Caco-2 (cell line): Measurements from ENCODE around the gene RHOU. TPM values are rescaled to one million over a fixed set of nuclear protein-coding genes. Genes with fewer than 3 reads are reported as not detected.

Source experiments
- BruUV-seq: library from RNA; stranded (reverse); fragments of 400-500 nt; replicated peaks from 2 replicates; lab custom pipeline; 2021; lab: Mats Ljungman, UMichigan
- CTCF ChIA-PET: fragments of 300-600 bp; sonication (Branson Sonifier 250); formaldehyde crosslinking; loops from one replicate; lab custom pipeline; 2022; ENCODE audit warnings: antibody characterized with exemption; lab: Charles Lee
- POLR2A ChIA-PET: fragments of 300-600 bp; sonication (Branson Sonifier 250); formaldehyde crosslinking; loops from one replicate; lab custom pipeline; 2022; ENCODE audit warnings: antibody characterized with exemption; lab: Charles Lee
- DNase-seq, 2 experiments: peaks; one replicate each; pipeline versions ENCODE4 v3.0.0 to v3.0.0-alpha.2; 2020 to 2022
- H3K27me3 ChIP-seq: replicated peaks from 2 replicates; pipeline ENCODE4 v1.6.0; 2011; ENCODE audit warnings: low read length; ENCODE audit not compliant: control insufficient read depth, insufficient read depth
- H3K36me3 ChIP-seq: 2 replicates; pipeline ENCODE4 v1.5.1; 2011; ENCODE audit warnings: low read length; ENCODE audit not compliant: control insufficient read depth, insufficient read depth
- H3K4me1 ChIP-seq: fragments of 250-450 bp; sonication (Bioruptor Pico); 2 replicates; pipeline ENCODE4 v1.5.1; 2020; ENCODE audit warnings: mild to moderate bottlenecking
- H3K4me3 ChIP-seq: 2 replicates; pipeline ENCODE4 v1.5.1; 2011; ENCODE audit warnings: low read depth, mild to moderate bottlenecking, control low read depth, low read length
- H3K9me3 ChIP-seq: fragments of 250-450 bp; sonication (Bioruptor Pico); 2 replicates; pipeline ENCODE4 v1.5.1; 2020; ENCODE audit warnings: mild to moderate bottlenecking, moderate library complexity
- H3K27ac Mint-ChIP-seq: one replicate; pipeline ENCODE4 v1.8.0; 2022; ENCODE audit warnings: mixed read lengths; ENCODE audit not compliant: unreplicated experiment
- H3K27me3 Mint-ChIP-seq: one replicate; pipeline ENCODE4 v1.8.0; 2022; ENCODE audit warnings: mixed read lengths; ENCODE audit not compliant: insufficient read depth, unreplicated experiment
- H3K36me3 Mint-ChIP-seq: one replicate; pipeline ENCODE4 v1.8.0; 2022; ENCODE audit warnings: mild to moderate bottlenecking, mixed read lengths; ENCODE audit not compliant: insufficient read depth, unreplicated experiment
- H3K4me1 Mint-ChIP-seq: one replicate; pipeline ENCODE4 v1.8.0; 2022; ENCODE audit warnings: low read depth, mixed read lengths; ENCODE audit not compliant: unreplicated experiment
- H3K4me3 Mint-ChIP-seq: one replicate; pipeline ENCODE4 v1.8.0; 2022; ENCODE audit warnings: mild to moderate bottlenecking, moderate library complexity, mixed read lengths; ENCODE audit not compliant: unreplicated experiment
- H3K9me3 Mint-ChIP-seq: one replicate; pipeline ENCODE4 v1.8.0; 2022; ENCODE audit warnings: mixed read lengths; ENCODE audit not compliant: unreplicated experiment
- intact Hi-C: fragments of 100-400 bp; cut with micrococcal nuclease; formaldehyde crosslinking; loops from one replicate; pipeline ENCODE4 v1.10.0; 2022; ENCODE audit not compliant: unreplicated experiment
- total RNA-seq: library from RNA; stranded (reverse); gene quantifications from 2 replicates; pipeline ENCODE4 v1.2.3, GENCODE V29; 2022
- TF ChIP-seq, protein P1 (sequence below), 2 experiments: fragments of 200-600 bp in 1 of 2; IDR thresholded peaks; 1 replicate in 1 of 2; 2 replicates in 1 of 2; pipeline versions ENCODE4 v1.5.1 to v1.8.0; 2011 to 2022; ENCODE audit warnings: antibody characterized with exemption in 1 of 2, control low read depth in 1 of 2, inconsistent platforms in 1 of 2, low read depth in 1 of 2, low read length in 1 of 2, mild to moderate bottlenecking in 1 of 2, moderate library complexity in 1 of 2; ENCODE audit not compliant: insufficient read depth in 1 of 2, severe bottlenecking in 1 of 2, unreplicated experiment in 1 of 2

RHOU gene
- total RNA-seq, 1 experiment from 2014 or later = 17.4 TPM

GRCh38 chr1:228776449-228776848 is 41.2 kb downstream of the RHOU start:
- BruUV-seq = no TSS peak
- intact Hi-C loops = no loop called here
- ChIA-PET POLR2A (no interaction called here), CTCF (no interaction called here)
- H3K4me3 Mint-ChIP-seq = no peak overlapping the region
- DNase-seq = no peak
- Histone ChIP-seq H3K9me3 (no peaks in the 10 kb centered on the region), H3K4me1 (peaks cover 4% of the 10 kb centered on the region), H3K4me3 (no peak overlapping the region), H3K36me3 (no peaks in the 10 kb centered on the region), H3K27me3 (no peaks in the 10 kb centered on the region)
- no peaks in the 10 kb centered on the region for H3K36me3 Mint-ChIP-seq
- H3K27me3 Mint-ChIP-seq = no peaks in the 10 kb centered on the region
- TF ChIP-seq, protein P1, sequence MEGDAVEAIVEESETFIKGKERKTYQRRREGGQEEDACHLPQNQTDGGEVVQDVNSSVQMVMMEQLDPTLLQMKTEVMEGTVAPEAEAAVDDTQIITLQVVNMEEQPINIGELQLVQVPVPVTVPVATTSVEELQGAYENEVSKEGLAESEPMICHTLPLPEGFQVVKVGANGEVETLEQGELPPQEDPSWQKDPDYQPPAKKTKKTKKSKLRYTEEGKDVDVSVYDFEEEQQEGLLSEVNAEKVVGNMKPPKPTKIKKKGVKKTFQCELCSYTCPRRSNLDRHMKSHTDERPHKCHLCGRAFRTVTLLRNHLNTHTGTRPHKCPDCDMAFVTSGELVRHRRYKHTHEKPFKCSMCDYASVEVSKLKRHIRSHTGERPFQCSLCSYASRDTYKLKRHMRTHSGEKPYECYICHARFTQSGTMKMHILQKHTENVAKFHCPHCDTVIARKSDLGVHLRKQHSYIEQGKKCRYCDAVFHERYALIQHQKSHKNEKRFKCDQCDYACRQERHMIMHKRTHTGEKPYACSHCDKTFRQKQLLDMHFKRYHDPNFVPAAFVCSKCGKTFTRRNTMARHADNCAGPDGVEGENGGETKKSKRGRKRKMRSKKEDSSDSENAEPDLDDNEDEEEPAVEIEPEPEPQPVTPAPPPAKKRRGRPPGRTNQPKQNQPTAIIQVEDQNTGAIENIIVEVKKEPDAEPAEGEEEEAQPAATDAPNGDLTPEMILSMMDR (IDR thresholded peaks at IDR 0.05; ENCODE audit: insufficient read depth in 1 of 2, low read depth in 1 of 2, low read length in 1 of 2, severe bottlenecking in 1 of 2, unreplicated experiment in 1 of 2) = no peak
- no peak overlapping the region for H3K27ac Mint-ChIP-seq
- peaks cover 7% of the 10 kb centered on the region for H3K4me1 Mint-ChIP-seq
- no peaks in the 10 kb centered on the region for H3K9me3 Mint-ChIP-seq

- Mint-ChIP-seq H3K36me3 (no peaks in the 10 kb centered on the region), H3K27ac (no peak overlapping the region), H3K9me3 (no peaks in the 10 kb centered on the region), H3K4me3 (no peak overlapping the region), H3K4me1 (peaks cover 7% of the 10 kb centered on the region), H3K27me3 (no peaks in the 10 kb centered on the region)
- no TSS peak for BruUV-seq
- H3K9me3 ChIP-seq = no peaks in the 10 kb centered on the region
- no peaks in the 10 kb centered on the region for H3K36me3 ChIP-seq
- no peak overlapping the region for H3K4me3 ChIP-seq
- no peak for DNase-seq
- peaks cover 12% of the 10 kb centered on the region for H3K4me1 ChIP-seq
- no peaks in the 10 kb centered on the region for H3K27me3 ChIP-seq
- CTCF ChIA-PET = interaction anchor here (0.6 kb wide), 1 partner anchor 379 kb away, joined by 3 read pairs; no protein-coding TSS in a partner anchor
- TF ChIP-seq, protein P1 (IDR thresholded peaks at IDR 0.05; ENCODE audit: insufficient read depth in 1 of 2, low read depth in 1 of 2, low read length in 1 of 2, severe bottlenecking in 1 of 2, unreplicated experiment in 1 of 2) = no peak
- POLR2A ChIA-PET = interaction anchor here (0.7 kb wide), 1 partner anchor 42 kb away, joined by 3 read pairs; the partner anchor contains the start of gene RHOU
- intact Hi-C loops = no loop called here
Measured at GRCh38 chr1:228777236-228777635, 42.0 kb downstream of the RHOU start.

GRCh38 chr1:228778026-228778425 is 42.7 kb downstream of the RHOU start:
- no peaks in the 10 kb centered on the region for H3K27me3 ChIP-seq
- no TSS peak for BruUV-seq
- Mint-ChIP-seq H3K27me3 (no peaks in the 10 kb centered on the region), H3K4me3 (no peak overlapping the region), H3K36me3 (no peaks in the 10 kb centered on the region), H3K27ac (no peak overlapping the region), H3K4me1 (peaks cover 7% of the 10 kb centered on the region), H3K9me3 (no peaks in the 10 kb centered on the region)
- TF ChIP-seq, protein P1 (IDR thresholded peaks at IDR 0.05; ENCODE audit: insufficient read depth in 1 of 2, low read depth in 1 of 2, low read length in 1 of 2, severe bottlenecking in 1 of 2, unreplicated experiment in 1 of 2) = no peak
- ChIA-PET CTCF (no interaction called here), POLR2A (interaction anchor here (0.7 kb wide), 1 partner anchor 43 kb away, joined by 3 read pairs; the partner anchor contains the start of gene RHOU)
- no peak overlapping the region for H3K4me3 ChIP-seq
- intact Hi-C loops = no loop called here
- peaks cover 20% of the 10 kb centered on the region for H3K4me1 ChIP-seq
- H3K9me3 ChIP-seq = no peaks in the 10 kb centered on the region
- H3K36me3 ChIP-seq = no peaks in the 10 kb centered on the region
- no peak for DNase-seq
